Stimulated activated CD8-positive, alpha-beta memory T cell treated with anti-CD3 and anti-CD28 coated beads, Interleukin-4, amount 100 ng/mL, for 24 hours (primary cell): ENCODE results near the gene FOXK1.
"Not testable (repeated sequence)": the region's sequence is repeated elsewhere in the genome, so short reads cannot be mapped to it uniquely, and the experiment has no call there.

ENCODE experiments used
- DNase-seq: peaks from one replicate; pipeline ENCODE4 v3.0.0-alpha.2; 2020; ENCODE audit warnings: low read depth

FOXK1 gene

GRCh38 chr7:4681886-4682620 is at the start of gene FOXK1:
Gene FOXK1 (plus strand): TSS chr7:4682295. CDS start chr7:4682309, 14 bp downstream.
- DNase-seq = peak; percentile 77

DNA sequence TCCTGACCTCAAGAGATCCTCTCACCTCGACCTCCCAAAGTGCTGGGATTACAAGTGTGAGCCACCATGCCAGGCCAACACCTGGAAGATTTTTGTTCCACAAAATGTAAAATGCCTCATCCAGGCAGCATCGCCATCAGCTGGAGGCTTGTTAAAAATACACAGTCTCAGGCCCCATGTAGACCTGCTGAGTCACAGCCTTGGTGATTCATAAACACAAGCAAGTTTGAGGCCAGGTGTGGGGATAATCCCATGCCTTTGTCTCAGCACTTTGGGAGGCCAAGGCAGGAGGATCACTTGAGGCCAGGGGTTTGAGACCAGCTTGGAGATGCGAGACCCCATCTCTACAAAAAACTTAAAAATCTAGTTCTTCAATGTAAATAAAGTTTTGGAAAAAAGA is 49.1 kb upstream of the FOXK1 start:
- DNase-seq = no peak

DNA sequence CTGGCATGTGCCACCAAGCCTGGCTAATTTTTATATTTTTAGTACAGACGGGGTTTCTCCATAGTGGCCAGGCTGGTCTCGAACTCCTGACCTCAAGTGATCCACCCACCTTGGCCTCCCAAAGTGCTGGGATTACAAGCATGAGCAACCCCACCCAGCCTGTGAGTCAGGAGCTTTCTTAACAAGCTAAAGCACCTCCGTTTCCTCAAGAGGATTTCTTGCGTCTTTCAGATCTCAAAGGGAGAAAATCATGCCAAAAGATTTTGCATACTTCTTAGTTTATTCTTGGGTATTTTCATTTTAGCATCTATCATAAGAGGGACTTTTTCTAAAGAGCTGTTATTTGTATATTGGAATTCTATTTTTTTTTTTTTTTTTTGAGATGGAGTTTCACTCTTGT is 47.9 kb upstream of the FOXK1 start:
- no peak for DNase-seq

DNA sequence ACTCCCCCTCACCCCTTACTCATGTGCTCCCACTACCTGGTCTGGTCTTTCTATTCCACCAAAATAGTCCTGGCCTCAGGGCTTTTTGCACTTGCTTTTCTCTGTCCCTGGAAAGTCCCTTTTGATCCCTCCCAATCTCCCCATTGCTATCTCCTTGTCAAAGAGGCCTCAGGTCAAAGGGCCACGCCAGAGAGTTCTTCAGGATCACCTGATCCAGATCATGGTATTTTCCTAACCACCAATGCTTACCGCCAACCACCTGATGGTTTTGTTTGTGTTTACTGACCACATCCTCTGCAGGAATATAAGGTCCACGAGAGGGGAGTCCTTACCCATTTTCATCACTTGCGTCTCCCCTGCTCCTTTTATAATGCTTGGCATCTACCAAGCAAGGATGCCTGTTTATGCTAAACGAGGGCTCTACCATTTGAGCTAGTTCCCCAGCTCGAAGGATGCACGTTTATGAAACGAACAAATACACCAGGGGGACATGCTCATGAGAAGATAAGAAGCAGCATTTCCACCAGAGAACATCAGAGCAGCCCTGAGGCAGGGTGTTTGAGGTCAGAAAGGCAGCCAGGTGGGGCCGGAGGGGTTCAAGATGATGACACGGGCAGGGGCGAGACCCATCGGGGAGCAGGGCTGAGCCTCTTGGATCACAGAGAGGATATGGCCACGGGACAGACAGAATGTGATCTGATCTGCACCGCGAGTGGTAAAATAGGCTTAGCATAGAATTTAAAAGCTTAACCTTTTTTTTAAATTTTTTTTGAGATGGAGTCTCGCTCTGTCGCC is 43.1 kb upstream of the FOXK1 start:
- no peak for DNase-seq

GRCh38 chr7:4641091-4641666 is 40.9 kb upstream of the FOXK1 start:
- DNase-seq = no peak

DNA sequence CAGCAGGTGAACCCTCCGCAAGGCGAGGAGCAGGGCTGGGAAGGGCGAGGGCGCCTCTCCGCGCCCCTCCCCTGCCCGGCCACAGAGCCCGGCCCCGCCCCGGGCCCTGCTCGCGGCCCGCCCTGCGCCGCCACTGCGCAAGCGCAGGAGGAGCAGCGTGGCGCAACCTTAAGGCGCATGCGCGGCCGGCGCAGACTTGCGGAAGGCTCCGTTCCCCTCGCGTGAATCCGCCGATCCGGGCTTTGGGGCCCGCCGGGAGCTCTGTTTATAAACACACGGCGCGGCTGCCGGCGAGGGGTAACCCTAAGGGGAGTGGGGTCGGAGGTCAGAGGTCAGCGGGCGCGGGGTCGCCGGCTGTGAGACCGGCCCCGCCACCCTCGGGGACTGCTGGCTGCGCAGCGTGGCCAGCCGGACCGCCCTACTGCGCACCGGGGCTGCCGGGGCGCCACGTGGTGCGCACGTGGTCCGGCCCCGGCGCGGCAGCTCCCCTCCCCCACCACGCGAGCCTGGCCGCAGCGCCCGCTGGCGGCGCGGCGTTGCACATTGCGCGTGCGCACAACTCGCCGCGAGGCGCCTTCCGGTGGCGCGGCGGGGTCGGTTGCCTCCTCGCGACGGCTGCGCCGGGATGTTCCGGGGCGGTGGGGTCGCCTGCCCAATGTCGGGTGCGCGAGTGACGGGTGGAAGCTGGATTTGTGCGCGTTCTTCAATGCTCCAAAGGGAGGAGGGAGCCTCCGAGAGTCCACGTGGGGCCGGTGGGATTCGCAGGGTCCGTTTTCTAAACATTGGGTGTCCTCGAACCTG is 40.2 kb upstream of the FOXK1 start:
- peak; percentile 91 for DNase-seq

GRCh38 chr7:4642468-4643203 is 39.5 kb upstream of the FOXK1 start:
- DNase-seq = no peak

DNA sequence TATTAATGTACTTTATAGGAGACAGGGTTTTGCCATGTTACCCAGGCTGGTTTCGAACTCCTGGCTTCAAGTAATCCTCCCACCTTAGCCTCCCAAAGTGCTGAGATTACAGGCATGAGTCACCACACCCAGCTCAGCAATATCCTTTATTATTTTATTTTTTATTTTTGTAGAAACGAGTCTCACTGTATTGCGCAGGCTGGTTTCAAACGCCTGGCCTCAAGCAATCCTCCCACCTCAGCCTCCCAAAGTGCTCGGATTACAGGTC is 39.0 kb upstream of the FOXK1 start:
- DNase-seq = not testable (repeated sequence)

DNA sequence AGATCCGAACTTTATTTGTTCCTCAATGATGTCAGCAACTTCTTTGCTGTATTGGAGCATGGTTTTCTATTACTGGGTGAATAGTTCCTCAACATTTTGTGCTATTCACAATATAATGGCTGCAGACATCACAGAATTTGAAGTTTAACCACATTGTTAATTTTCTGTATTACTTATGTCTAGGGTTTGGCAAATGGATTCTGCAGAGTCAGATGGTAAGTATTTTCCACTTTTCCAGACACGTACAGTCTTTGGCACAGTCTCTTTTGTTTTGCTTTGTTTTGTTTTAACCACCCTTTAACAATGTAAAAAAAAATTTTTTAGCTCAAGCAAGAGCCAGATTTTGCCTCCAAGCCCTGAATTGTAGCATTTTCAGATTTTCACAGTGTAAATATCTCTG is 36.8 kb upstream of the FOXK1 start:
- no peak for DNase-seq

DNA sequence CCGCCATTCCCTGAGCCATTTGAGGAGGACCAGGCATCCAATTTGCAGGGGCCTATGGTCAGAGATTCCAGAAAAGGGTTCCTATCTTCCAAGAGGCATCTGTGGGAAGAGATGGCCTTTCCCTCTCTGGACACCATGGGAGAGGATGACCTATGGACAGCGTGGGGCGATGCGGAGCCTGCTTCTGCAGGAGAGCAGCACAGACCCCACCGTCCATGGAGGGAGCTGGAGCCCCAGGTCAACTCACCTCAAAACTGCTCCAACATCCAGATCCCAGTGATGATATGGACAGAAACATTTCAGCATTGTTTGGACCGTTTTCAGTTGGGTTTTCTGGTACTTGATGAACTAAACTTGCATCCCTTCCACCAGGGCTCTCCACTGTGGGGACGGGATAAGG is 34.0 kb upstream of the FOXK1 start:
- DNase-seq = no peak

- no peak for DNase-seq
Observed at GRCh38 chr7:4650433-4651047, 31.6 kb upstream of the FOXK1 start.

DNA sequence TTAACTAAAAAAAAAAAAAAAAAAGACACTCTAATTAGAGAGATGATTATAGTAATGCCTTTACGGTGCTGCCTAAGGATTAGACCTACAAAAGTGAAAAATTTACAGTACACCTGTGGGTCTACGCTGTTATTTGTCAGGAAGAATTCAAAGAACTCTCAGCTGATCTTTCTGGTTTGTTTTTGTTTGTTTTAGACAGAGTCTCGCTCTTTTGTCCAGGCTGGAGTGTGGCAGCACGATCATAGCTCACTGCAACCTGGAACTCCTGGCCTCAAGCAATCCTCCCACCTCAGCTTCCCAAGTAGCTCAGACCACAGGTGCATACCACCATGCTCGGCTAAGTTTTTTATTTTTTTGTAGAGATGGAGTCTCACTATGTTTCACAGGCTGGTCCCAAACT is 28.3 kb upstream of the FOXK1 start:
- DNase-seq = no peak

GRCh38 chr7:4655311-4655710 is 26.8 kb upstream of the FOXK1 start:
- no peak for DNase-seq

DNA sequence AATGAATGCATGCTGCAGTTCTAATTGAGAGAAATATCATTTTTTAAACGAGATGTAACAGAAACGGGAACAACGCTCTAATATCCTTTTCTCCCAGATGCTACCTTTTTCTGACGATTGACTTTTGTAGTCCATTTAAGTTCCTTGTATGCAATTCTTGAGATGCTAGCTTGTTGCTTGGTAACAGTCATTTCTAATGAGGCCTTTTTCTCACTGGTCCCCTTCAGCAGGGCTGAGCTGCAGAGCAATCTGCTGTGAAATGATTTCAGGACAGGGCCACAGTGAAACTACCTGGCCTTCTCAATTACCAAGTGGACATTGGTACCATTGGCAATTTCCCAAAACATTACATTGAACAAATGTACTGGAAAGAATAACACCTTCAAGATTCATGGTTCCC is 26.2 kb upstream of the FOXK1 start:
- DNase-seq = no peak

DNA sequence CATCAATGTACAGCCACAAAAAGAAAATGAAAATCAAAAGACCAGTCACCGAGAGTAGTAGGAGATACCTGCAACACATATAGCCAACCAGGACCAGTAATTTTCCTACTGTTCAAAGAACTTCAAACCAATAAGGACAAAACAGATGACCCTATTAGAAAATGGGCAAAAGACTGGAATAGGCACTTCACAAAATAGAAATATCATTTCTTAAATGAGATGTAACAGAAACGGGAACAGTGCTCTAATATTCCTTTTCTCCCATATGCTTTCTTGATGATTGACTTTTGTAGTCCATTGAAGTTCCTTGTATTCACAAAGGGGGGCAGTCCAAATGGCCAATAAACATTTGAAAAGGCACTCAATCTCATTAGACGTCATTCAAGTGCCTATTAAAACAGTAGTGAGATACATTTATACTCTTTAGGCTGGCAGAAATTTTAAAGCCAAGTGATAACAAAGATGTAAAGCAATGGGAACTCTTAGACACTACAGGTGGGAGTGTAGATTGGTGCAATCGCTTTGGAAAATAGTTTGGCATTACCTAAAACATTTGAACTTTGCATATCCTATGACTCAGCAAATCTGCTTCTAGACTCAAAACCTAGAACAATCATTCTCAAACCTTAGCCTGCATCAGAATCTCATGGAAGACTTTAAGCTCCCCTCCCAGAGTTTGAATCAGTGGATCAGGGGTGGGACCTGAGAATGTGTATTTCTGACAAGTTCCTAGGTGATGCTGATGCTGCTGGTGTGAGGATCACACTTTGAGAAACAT is 24.3 kb upstream of the FOXK1 start:
- DNase-seq = no peak

- DNase-seq = no peak
Observed at GRCh38 chr7:4659551-4660286, 22.4 kb upstream of the FOXK1 start.

GRCh38 chr7:4661871-4662270 is 20.2 kb upstream of the FOXK1 start:
- DNase-seq = no peak

DNA sequence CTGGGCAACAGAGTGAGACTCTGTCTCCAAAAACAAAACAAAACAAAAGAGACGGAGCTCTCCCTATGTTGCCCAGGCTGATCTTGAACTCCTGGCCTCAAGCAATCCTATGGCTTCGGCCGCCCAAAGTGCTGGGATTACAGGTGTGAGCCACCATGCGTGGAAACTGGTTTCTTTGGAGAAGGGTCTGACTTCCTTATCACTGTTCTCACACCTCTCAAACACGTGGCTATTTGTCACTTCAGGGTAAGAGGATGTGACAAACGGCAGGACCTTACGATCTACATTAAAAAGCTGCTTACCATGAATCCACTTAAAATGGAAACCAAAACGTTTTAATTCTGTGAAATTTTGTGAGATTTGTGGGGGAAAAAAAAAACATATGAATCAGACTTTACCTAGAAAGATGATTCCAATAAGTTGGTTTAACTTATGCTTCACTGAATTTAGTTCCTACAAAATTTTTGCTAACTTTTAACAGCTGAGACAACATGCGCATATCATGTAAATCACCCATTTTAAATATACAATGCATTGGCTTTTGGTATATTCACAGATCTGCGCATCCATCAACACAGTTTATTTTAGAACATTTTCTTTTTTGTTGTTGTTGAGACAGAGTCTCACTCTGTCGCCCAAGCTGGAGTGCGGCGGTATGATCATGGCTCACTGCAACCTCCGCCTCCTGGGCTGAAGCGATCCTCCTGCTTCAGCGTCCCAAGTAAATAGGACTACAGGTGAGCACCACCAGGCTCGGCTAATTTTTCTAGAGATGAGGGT is 18.7 kb upstream of the FOXK1 start:
- DNase-seq = no peak

- DNase-seq = no peak
Observed at GRCh38 chr7:4665661-4666060, 16.4 kb upstream of the FOXK1 start.
